H9 (cell line): ENCODE results near the gene DZANK1. TPM values are rescaled to one million over a fixed set of nuclear protein-coding genes. Genes with fewer than 3 reads are reported as not detected.

ENCODE experiments used
- microRNA-seq: library from miRNA; unstranded; fragments of <30 nt; microRNA quantifications from one replicate; pipeline ENCODE4, GENCODE V29; 2020; ENCODE audit warnings: borderline microRNAs expressed
- total RNA-seq: library from RNA; stranded (reverse); gene quantifications from 2 replicates; pipeline ENCODE4 v1.2.1, GENCODE V29; 2021

DZANK1 gene
- total RNA-seq, 1 experiment from 2014 or later, result 10.5 TPM

Small RNAs within 50 kb of the gene (microRNA-seq; reads per million reads assigned to microRNA genes)
- gene MIR3192, result not detected

Other genes with a start within 250 kb of the DZANK1 start
- 10.1 and 11.0 TPM in 2 replicates for gene ZNF133, start 178.5 kb downstream of the DZANK1 start, total RNA-seq
- gene POLR3F, start 360 bp upstream of the DZANK1 start, total RNA-seq, result 16.1 and 17.6 TPM in 2 replicates
- gene RBBP9, start 30.2 kb upstream of the DZANK1 start, total RNA-seq, result 12.0 TPM in 2 replicates
- gene SEC23B, start 40.9 kb upstream of the DZANK1 start, total RNA-seq, result 60.0 and 65.9 TPM in 2 replicates
- 66.5 and 75.9 TPM in 2 replicates for gene SMIM26, start 100.4 kb upstream of the DZANK1 start, total RNA-seq
- gene DTD1, start 121.0 kb upstream of the DZANK1 start, total RNA-seq, result 59.5 and 62.0 TPM in 2 replicates